Measurements from ENCODE around the gene DCAF6. TPM values are rescaled to one million over a fixed set of nuclear protein-coding genes. Genes with fewer than 3 reads are reported as not detected.

Gene DCAF6
- total RNA-seq, 2 donors from 2014 or later = 71.4 to 116 TPM

GRCh38 chr1:167995038-167995437 lies 58.6 kb downstream of the DCAF6 start:
- Histone ChIP-seq H3K4me3 (no peak overlapping the region), H3K36me3 (peaks cover 0 to 6% of the 10 kb centered on the region in 2 donors), H3K9me3 (no peaks in the 10 kb centered on the region), H3K4me1 (replicated peaks) (no peaks in the 10 kb centered on the region), H3K27ac (no peak overlapping the region), H3K27me3 (replicated peaks; ENCODE audit: insufficient read depth) (no peaks in the 10 kb centered on the region)
- DNase-seq (ENCODE audit: low spot score) = no peak
- intact Hi-C loops (cut with DNase I) = no loop called here
- 98% methylated on average over 3 of the region's 3 CpGs for WGBS
- TF ChIP-seq POLR2AphosphoS5 (IDR thresholded peaks at IDR 0.05) = no peak
- no peak for TF ChIP-seq POLR2A (IDR thresholded peaks at IDR 0.05)
- TF ChIP-seq CTCF (IDR thresholded peaks at IDR 0.05) = no peak

- Histone ChIP-seq H3K9me3 (no peaks in the 10 kb centered on the region), H3K4me3 (no peak overlapping the region), H3K4me1 (replicated peaks) (no peaks in the 10 kb centered on the region), H3K27me3 (replicated peaks; ENCODE audit: insufficient read depth) (no peaks in the 10 kb centered on the region), H3K27ac (no peak overlapping the region), H3K36me3 (peaks cover 0 to 6% of the 10 kb centered on the region in 2 donors)
- intact Hi-C loops (cut with DNase I) = no loop called here
- TF ChIP-seq POLR2A (IDR thresholded peaks at IDR 0.05) (no peak), POLR2AphosphoS5 (IDR thresholded peaks at IDR 0.05) (no peak), CTCF (IDR thresholded peaks at IDR 0.05) (no peak)
- WGBS = 96% methylated on average over 3 of the region's 3 CpGs
- DNase-seq (ENCODE audit: low spot score) = no peak
Observed at GRCh38 chr1:167996266-167996665, 59.8 kb downstream of the DCAF6 start.

- no peak overlapping the region for H3K4me3 ChIP-seq
- H3K9me3 ChIP-seq = no peaks in the 10 kb centered on the region
- H3K27ac ChIP-seq = no peak overlapping the region
- H3K4me1 ChIP-seq (replicated peaks) = no peaks in the 10 kb centered on the region
- TF ChIP-seq CTCF (IDR thresholded peaks at IDR 0.05) (no peak), POLR2A (IDR thresholded peaks at IDR 0.05) (no peak), POLR2AphosphoS5 (IDR thresholded peaks at IDR 0.05) (no peak)
- peaks cover 0 to 6% of the 10 kb centered on the region in 2 donors for H3K36me3 ChIP-seq
- intact Hi-C loops (cut with DNase I) = no loop called here
- DNase-seq (ENCODE audit: low spot score) = no peak
- WGBS = 58% methylated on average over 3 of the region's 3 CpGs
- H3K27me3 ChIP-seq (replicated peaks; ENCODE audit: insufficient read depth) = no peaks in the 10 kb centered on the region
Observed at GRCh38 chr1:167997037-167997575, 60.6 kb downstream of the DCAF6 start.

- no peak overlapping the region for H3K27ac ChIP-seq
- H3K4me3 ChIP-seq = no peak overlapping the region
- no peaks in the 10 kb centered on the region for H3K4me1 ChIP-seq (replicated peaks)
- no peaks in the 10 kb centered on the region for H3K9me3 ChIP-seq
- H3K36me3 ChIP-seq = no peaks in the 10 kb centered on the region
- WGBS = 75% methylated on average over 3 of the region's 3 CpGs
- TF ChIP-seq POLR2AphosphoS5 (IDR thresholded peaks at IDR 0.05) (no peak), POLR2A (IDR thresholded peaks at IDR 0.05) (no peak), CTCF (IDR thresholded peaks at IDR 0.05) (no peak)
- no peaks in the 10 kb centered on the region for H3K27me3 ChIP-seq (replicated peaks; ENCODE audit: insufficient read depth)
- no peak for DNase-seq (ENCODE audit: low spot score)
- intact Hi-C loops (cut with DNase I) = no loop called here
Observed at GRCh38 chr1:167999877-168000276, 63.4 kb downstream of the DCAF6 start.

GRCh38 chr1:168000656-168001055 lies 64.2 kb downstream of the DCAF6 start:
- H3K27ac ChIP-seq = no peak overlapping the region
- intact Hi-C loops (cut with DNase I) = no loop called here
- DNase-seq (ENCODE audit: low spot score) = no peak
- TF ChIP-seq CTCF (IDR thresholded peaks at IDR 0.05) (no peak), POLR2AphosphoS5 (IDR thresholded peaks at IDR 0.05) (no peak), POLR2A (IDR thresholded peaks at IDR 0.05) (no peak)
- no peaks in the 10 kb centered on the region for H3K27me3 ChIP-seq (replicated peaks; ENCODE audit: insufficient read depth)
- no peak overlapping the region for H3K4me3 ChIP-seq
- H3K36me3 ChIP-seq = no peaks in the 10 kb centered on the region
- H3K9me3 ChIP-seq = no peaks in the 10 kb centered on the region
- no peaks in the 10 kb centered on the region for H3K4me1 ChIP-seq (replicated peaks)
- 79% methylated on average over 3 of the region's 3 CpGs for WGBS

Measured in prostate gland (tissue), 2 donors.